Astrocyte of the spinal cord (primary cell): ENCODE data around the gene UTS2.

Source experiments
- DNase-seq: peaks from one replicate; pipeline ENCODE4 v3.0.0; 2011; ENCODE audit warnings: low read depth, low spot score
- H3K4me3 ChIP-seq: 2 replicates; pipeline ENCODE4 v1.5.1; 2011; ENCODE audit warnings: low read depth, mild to moderate bottlenecking, low read length, moderate library complexity
- CTCF ChIP-seq: IDR thresholded peaks from 2 replicates; pipeline ENCODE4 v1.5.1; 2012; ENCODE audit warnings: low read depth, mild to moderate bottlenecking, low read length, inconsistent platforms
- in situ Hi-C: cut with HindIII; loops from 2 replicates; pipeline ENCODE4 v1.10.0; 2017; ENCODE audit warnings: low sequenced_read_pairs

Gene UTS2

GRCh38 chr1:7842517-7842916 lies 10.3 kb downstream of the UTS2 start:
- no peak for TF ChIP-seq CTCF
- no peak overlapping the region for H3K4me3 ChIP-seq
- in situ Hi-C loops, result no loop called here
- DNase-seq, result no peak

GRCh38 chr1:7839526-7839925 lies 13.3 kb downstream of the UTS2 start:
- H3K4me3 ChIP-seq, result no peak overlapping the region
- no peak for DNase-seq
- no peak for TF ChIP-seq CTCF
- in situ Hi-C loops, result no loop called here

GRCh38 chr1:7838714-7839113 lies 14.2 kb downstream of the UTS2 start:
- no peak for TF ChIP-seq CTCF
- H3K4me3 ChIP-seq, result no peak overlapping the region
- in situ Hi-C loops, result no loop called here
- DNase-seq, result no peak

GRCh38 chr1:7833035-7833434 lies 19.8 kb downstream of the UTS2 start:
- no peak for DNase-seq
- no peak overlapping the region for H3K4me3 ChIP-seq
- no peak for TF ChIP-seq CTCF
- in situ Hi-C loops, result no loop called here

GRCh38 chr1:7831458-7831857 lies 21.4 kb downstream of the UTS2 start:
- TF ChIP-seq CTCF, result no peak
- H3K4me3 ChIP-seq, result no peak overlapping the region
- in situ Hi-C loops, result no loop called here
- no peak for DNase-seq

GRCh38 chr1:7827126-7827955 lies 25.5 kb downstream of the UTS2 start:
- H3K4me3 ChIP-seq, result peak overlapping the region; percentile 37
- TF ChIP-seq CTCF, result no peak
- in situ Hi-C loops, result no loop called here
- no peak for DNase-seq
